Activated T-cell treated with anti-CD3 and anti-CD28 coated beads, Interleukin-2, amount 50 U/mL, for 24 hours (primary cell): ENCODE data around the gene ZIC1.

Source experiments
- DNase-seq: peaks from one replicate; pipeline ENCODE4 v3.0.0-alpha.2; 2020
- H3K27ac Mint-ChIP-seq: 2 replicates; pipeline ENCODE4 v1.8.0; 2020; ENCODE audit warnings: mild to moderate bottlenecking, mixed read lengths
- H3K27me3 Mint-ChIP-seq: 2 replicates; pipeline ENCODE4 v1.8.0; 2020; ENCODE audit warnings: mixed read lengths
- H3K36me3 Mint-ChIP-seq: 2 replicates; pipeline ENCODE4 v1.8.0; 2020; ENCODE audit warnings: low read depth, mixed read lengths
- H3K4me1 Mint-ChIP-seq: 2 replicates; pipeline ENCODE4 v1.8.0; 2020; ENCODE audit warnings: low read depth, mixed read lengths
- H3K4me3 Mint-ChIP-seq: 2 replicates; pipeline ENCODE4 v1.8.0; 2020; ENCODE audit warnings: mild to moderate bottlenecking, moderate library complexity, mixed read lengths
- H3K9me3 Mint-ChIP-seq: 2 replicates; pipeline ENCODE4 v1.8.0; 2020; ENCODE audit warnings: mixed read lengths

ZIC1 gene

GRCh38 chr3:147387885-147388699 is 21.1 kb upstream of the ZIC1 start:
- no peak for DNase-seq
- H3K9me3 Mint-ChIP-seq, result peaks cover 5% of the 10 kb centered on the region
- no peaks in the 10 kb centered on the region for H3K4me1 Mint-ChIP-seq
- peaks cover 100% of the 10 kb centered on the region for H3K27me3 Mint-ChIP-seq
- H3K36me3 Mint-ChIP-seq, result no peaks in the 10 kb centered on the region
- no peak overlapping the region for H3K27ac Mint-ChIP-seq
- no peak overlapping the region for H3K4me3 Mint-ChIP-seq

DNA sequence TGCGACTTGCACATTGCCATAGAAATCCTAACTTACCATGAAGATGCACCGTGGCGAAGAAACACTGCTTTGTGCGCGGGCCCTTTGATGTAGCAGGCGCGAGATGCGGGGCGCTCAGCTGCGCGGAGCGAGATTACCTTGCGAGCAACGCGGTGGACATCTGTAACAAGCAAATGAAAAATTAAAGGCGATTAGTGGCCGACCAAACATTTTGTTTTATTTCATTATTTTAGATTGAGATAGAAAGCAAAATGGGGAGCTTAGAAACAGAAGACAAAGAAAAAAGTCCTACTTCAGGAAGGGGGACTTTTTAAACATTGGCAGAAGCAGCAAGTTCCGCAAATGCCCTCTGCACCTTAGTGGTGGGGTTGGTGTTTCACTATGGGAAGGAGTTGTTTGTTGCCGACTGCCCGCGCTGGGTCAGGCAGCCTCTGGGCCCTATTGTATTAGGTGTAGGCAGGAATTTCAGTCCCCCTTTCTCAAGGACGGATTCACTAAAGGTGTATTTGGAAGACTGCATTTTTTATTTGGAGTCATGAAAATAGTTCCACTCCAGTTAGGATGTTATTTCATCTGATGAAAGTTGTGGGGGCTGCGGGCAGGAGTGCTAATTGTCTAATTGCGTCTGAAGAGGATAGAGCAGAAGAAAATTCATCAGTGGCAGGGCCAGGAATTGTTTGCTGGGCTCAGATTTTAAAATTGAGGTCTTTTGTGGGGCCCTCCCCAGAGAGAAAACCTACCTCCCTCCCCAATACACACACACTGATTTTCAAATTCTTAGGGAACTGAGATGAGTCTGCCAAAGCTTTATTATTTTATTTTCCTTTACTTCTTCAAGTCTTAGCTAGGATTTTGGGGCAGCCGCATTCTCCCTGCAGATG is 20.2 kb upstream of the ZIC1 start:
- H3K27me3 Mint-ChIP-seq, result peaks cover 98% of the 10 kb centered on the region
- no peak overlapping the region for H3K4me3 Mint-ChIP-seq
- no peak for DNase-seq
- no peak overlapping the region for H3K27ac Mint-ChIP-seq
- no peaks in the 10 kb centered on the region for H3K36me3 Mint-ChIP-seq
- no peaks in the 10 kb centered on the region for H3K4me1 Mint-ChIP-seq
- H3K9me3 Mint-ChIP-seq, result peaks cover 5% of the 10 kb centered on the region

DNA sequence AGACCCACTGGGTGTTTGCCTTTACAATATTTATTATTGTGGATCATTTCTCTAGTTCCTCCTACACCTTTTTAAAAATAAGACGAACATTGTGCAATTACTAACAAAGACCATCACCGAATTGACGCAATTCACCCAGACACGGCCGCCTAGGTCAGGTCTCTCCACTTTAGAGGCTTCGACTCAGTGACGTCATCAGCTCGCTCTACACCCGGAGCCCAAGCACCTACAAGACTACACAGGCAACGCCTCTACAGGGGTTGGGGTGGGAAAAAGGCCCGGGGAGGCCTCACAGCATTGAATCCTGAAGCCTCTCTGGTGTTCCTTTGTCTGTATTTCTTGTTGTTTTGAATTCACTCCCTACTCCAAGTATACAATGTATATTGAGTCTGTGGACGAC is 19.4 kb upstream of the ZIC1 start:
- Mint-ChIP-seq H3K4me1 (no peaks in the 10 kb centered on the region), H3K4me3 (no peak overlapping the region), H3K27ac (no peak overlapping the region), H3K27me3 (peaks cover 98% of the 10 kb centered on the region), H3K36me3 (no peaks in the 10 kb centered on the region), H3K9me3 (peaks cover 5% of the 10 kb centered on the region)
- no peak for DNase-seq

- H3K36me3 Mint-ChIP-seq, result no peaks in the 10 kb centered on the region
- H3K4me1 Mint-ChIP-seq, result no peaks in the 10 kb centered on the region
- H3K4me3 Mint-ChIP-seq, result no peak overlapping the region
- H3K27me3 Mint-ChIP-seq, result peaks cover 98% of the 10 kb centered on the region
- peak overlapping the region; percentile 63 for H3K27ac Mint-ChIP-seq
- H3K9me3 Mint-ChIP-seq, result peaks cover 5% of the 10 kb centered on the region
- DNase-seq, result no peak
Observed at GRCh38 chr3:147390589-147391569, 18.3 kb upstream of the ZIC1 start.

DNA sequence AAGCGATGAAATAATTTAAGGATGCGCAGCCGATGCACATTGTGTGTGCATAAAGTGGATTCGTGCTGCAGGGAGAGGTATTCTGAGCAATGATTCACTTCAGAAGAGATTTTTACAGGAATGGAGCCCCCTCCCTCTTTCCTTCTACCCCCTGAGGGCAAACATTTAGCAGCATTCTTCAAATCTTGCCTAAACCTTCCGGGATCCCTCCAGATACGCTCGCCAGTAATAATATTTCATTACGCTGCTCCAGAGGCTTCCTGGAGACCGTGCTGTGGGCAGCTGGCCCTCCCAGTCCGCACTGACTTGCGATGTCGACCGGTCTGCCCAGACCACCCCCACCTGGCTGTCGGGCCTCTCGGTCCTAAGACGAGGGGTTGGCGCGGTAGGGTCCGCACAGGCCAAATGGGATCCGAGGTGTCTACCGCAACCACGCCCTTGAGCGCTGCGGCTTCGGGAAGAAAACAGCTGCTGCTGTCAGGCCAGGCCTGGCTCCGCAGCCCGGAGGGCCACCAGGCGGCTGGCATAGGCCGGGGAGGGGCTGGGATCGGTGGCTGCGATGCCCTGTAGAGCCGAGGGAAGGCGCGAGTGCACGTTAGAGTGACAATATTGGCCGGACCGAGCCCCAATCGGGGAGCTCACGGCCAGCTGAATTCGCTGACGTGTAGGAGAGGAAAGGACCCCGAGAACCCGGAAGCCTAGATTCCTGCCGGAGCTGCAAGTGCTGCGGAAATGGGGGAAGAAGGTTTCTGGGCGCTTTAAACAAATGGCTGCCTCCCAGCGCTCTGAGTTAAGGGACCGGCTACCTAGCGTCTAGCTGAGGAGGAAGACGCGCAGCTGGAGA is 17.2 kb upstream of the ZIC1 start:
- Mint-ChIP-seq H3K27me3 (peaks cover 96% of the 10 kb centered on the region), H3K4me3 (no peak overlapping the region), H3K27ac (no peak overlapping the region), H3K36me3 (no peaks in the 10 kb centered on the region), H3K4me1 (no peaks in the 10 kb centered on the region), H3K9me3 (peaks cover 5% of the 10 kb centered on the region)
- DNase-seq, result no peak

DNA sequence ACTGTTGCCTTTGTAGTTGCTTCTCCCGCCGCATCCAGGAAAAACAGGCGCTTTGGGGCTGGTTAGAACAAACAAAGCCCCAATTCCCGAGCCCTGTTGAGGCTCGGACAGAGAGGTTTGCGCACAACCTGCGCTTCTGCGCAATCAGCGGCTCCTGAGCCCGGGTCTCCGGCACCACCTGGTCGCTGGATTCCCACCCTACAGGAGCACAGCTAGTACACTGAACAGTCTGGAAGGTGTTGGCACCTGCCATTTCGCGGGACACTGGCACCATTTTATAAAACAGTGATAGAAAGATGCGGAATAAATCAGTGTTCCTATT is 16.6 kb upstream of the ZIC1 start:
- no peak overlapping the region for H3K27ac Mint-ChIP-seq
- H3K27me3 Mint-ChIP-seq, result peaks cover 96% of the 10 kb centered on the region
- no peaks in the 10 kb centered on the region for H3K36me3 Mint-ChIP-seq
- DNase-seq, result no peak
- H3K4me3 Mint-ChIP-seq, result no peak overlapping the region
- peaks cover 5% of the 10 kb centered on the region for H3K9me3 Mint-ChIP-seq
- H3K4me1 Mint-ChIP-seq, result no peaks in the 10 kb centered on the region

- Mint-ChIP-seq H3K27me3 (peaks cover 96% of the 10 kb centered on the region), H3K36me3 (no peaks in the 10 kb centered on the region), H3K4me1 (no peaks in the 10 kb centered on the region), H3K4me3 (no peak overlapping the region), H3K9me3 (peaks cover 5% of the 10 kb centered on the region), H3K27ac (no peak overlapping the region)
- no peak for DNase-seq
Observed at GRCh38 chr3:147393261-147393942, 15.8 kb upstream of the ZIC1 start.

- Mint-ChIP-seq H3K36me3 (no peaks in the 10 kb centered on the region), H3K27ac (no peak overlapping the region), H3K9me3 (peaks cover 5% of the 10 kb centered on the region), H3K4me1 (no peaks in the 10 kb centered on the region), H3K4me3 (no peak overlapping the region), H3K27me3 (peaks cover 95% of the 10 kb centered on the region)
- DNase-seq, result no peak
Observed at GRCh38 chr3:147393943-147394883, 15.0 kb upstream of the ZIC1 start.

DNA sequence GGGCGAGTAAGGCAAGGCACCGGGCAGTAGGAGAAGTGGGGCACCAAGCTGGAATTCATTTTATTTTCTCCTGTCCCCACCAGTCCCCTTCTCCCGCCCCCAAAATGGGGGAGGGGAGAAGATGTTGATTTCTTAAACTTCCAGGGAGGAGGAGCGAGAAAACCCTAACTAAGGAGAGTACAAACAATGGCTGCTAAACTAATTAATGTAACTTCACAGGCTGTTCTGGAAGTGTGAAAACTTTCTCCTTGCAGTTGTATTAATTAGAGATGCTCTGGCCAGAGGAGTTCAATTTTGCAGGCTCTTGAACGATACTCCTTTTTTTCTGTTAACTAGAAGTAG is 14.3 kb upstream of the ZIC1 start:
- Mint-ChIP-seq H3K27me3 (peaks cover 95% of the 10 kb centered on the region), H3K4me1 (no peaks in the 10 kb centered on the region), H3K27ac (no peak overlapping the region), H3K9me3 (peaks cover 5% of the 10 kb centered on the region), H3K36me3 (no peaks in the 10 kb centered on the region), H3K4me3 (no peak overlapping the region)
- DNase-seq, result no peak

DNA sequence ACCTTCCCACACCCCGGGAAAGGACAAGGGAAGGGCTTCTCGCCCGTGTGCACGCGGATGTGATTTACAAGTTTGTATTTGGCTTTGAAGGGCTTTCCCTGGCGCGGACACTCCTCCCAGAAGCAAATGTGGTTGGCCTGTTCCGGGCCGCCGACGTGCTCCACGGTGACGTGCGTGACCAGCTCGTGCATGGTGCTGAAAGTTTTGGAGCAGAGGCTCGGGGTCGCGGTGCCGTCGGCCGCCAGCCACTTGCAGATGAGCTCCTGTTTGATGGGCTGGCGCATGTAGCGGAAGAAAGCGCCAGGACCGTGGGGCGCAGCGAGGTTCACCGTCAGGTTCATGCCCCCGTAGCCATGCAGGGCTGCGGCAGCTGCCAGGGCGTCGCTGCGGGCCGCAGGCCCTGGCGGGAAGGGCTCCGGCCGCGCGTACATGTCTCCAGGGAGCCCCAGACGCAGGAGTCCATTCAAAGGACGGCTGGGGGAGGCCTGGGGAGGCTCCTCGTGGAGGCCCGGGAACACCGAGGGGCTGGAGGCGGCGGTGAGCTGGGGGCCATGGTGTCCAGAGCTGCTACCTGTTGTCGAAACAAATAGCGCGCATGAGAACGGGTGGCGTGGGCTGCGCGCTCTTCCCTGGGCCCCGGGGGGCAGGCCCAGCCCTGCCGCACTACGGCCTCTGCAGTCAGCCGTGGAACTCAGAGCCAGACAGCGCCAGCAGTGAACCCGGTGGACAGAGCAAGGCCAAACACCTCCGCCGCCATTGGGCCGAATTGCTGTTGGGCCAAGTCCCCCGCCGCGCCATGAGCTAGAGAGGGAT is 13.1 kb upstream of the ZIC1 start:
- H3K36me3 Mint-ChIP-seq, result no peaks in the 10 kb centered on the region
- H3K27me3 Mint-ChIP-seq, result peaks cover 95% of the 10 kb centered on the region
- no peak for DNase-seq
- no peaks in the 10 kb centered on the region for H3K4me1 Mint-ChIP-seq
- H3K27ac Mint-ChIP-seq, result no peak overlapping the region
- H3K4me3 Mint-ChIP-seq, result no peak overlapping the region
- H3K9me3 Mint-ChIP-seq, result peaks cover 3% of the 10 kb centered on the region

DNA sequence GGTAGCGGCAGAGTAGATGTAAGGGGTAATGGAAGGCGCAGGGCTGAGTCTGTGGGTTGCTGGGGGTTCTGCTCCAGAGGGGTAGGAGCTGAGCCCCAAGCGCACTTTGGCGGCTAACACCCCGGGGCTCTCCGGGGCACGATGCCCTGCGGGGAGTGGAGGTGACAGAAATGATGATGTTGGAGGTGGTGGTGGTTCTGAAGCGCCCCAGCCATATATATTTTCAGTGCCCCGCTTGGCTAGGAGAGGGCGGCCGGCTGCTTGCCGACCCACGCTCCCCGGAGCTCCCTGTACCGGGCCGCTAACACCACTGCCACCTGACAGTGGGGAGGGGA is 12.5 kb upstream of the ZIC1 start:
- Mint-ChIP-seq H3K27me3 (peaks cover 95% of the 10 kb centered on the region), H3K36me3 (no peaks in the 10 kb centered on the region), H3K4me3 (no peak overlapping the region), H3K4me1 (no peaks in the 10 kb centered on the region), H3K9me3 (no peaks in the 10 kb centered on the region), H3K27ac (no peak overlapping the region)
- DNase-seq, result no peak
